ENCODE data around the gene TMEM273.

GRCh38 chr10:49178489-49179471, 9.4 kb downstream of the TMEM273 start:
- TF ChIP-seq CTCF (IDR thresholded peaks at IDR 0.05) (no peak), POLR2A (IDR thresholded peaks at IDR 0.05) (no peak)
